Glutamatergic neuron (in vitro differentiated cells): ENCODE results near the gene PANK3. TPM values are rescaled to one million over a fixed set of nuclear protein-coding genes. Genes with fewer than 3 reads are reported as not detected.

ENCODE experiments used
- DNase-seq: peaks from one replicate; pipeline ENCODE4 v3.0.0; 2022
- H3K27ac Mint-ChIP-seq: one replicate; pipeline ENCODE4 v1.8.0; 2020; ENCODE audit warnings: mild to moderate bottlenecking, mixed read lengths, inconsistent platforms; ENCODE audit not compliant: unreplicated experiment
- H3K27me3 Mint-ChIP-seq: one replicate; pipeline ENCODE4 v1.8.0; 2020; ENCODE audit warnings: mild to moderate bottlenecking, moderate library complexity, mixed read lengths, inconsistent platforms; ENCODE audit not compliant: unreplicated experiment
- H3K36me3 Mint-ChIP-seq: one replicate; pipeline ENCODE4 v1.8.0; 2020; ENCODE audit warnings: mild to moderate bottlenecking, mixed read lengths, inconsistent platforms; ENCODE audit not compliant: unreplicated experiment
- H3K4me1 Mint-ChIP-seq: one replicate; pipeline ENCODE4 v1.8.0; 2020; ENCODE audit warnings: mild to moderate bottlenecking, low read depth, mixed read lengths, inconsistent platforms; ENCODE audit not compliant: unreplicated experiment
- H3K4me3 Mint-ChIP-seq: one replicate; pipeline ENCODE4 v1.8.0; 2020; ENCODE audit warnings: mild to moderate bottlenecking, mixed read lengths, inconsistent platforms; ENCODE audit not compliant: unreplicated experiment
- H3K9me3 Mint-ChIP-seq: one replicate; pipeline ENCODE4 v1.8.0; 2020; ENCODE audit warnings: mild to moderate bottlenecking, moderate library complexity, mixed read lengths, inconsistent platforms; ENCODE audit not compliant: unreplicated experiment
- CTCF ChIP-seq: fragments of 200-600 bp; sonication (generic); IDR thresholded peaks from one replicate; pipeline ENCODE4 v1.5.0; 2021; ENCODE audit not compliant: partially characterized antibody, unreplicated experiment
- total RNA-seq: library from RNA; stranded (reverse); fragmentation: NEBNext Ultra II Directional; extraction: Animal tissue kit (Norgen Biotek cat#: 25700); gene quantifications from one replicate; pipeline ENCODE4 v1.2.1, GENCODE V29; 2021; ENCODE audit not compliant: unreplicated experiment

Gene PANK3
- total RNA-seq, 1 donor from 2014 or later: 153 TPM

DNA sequence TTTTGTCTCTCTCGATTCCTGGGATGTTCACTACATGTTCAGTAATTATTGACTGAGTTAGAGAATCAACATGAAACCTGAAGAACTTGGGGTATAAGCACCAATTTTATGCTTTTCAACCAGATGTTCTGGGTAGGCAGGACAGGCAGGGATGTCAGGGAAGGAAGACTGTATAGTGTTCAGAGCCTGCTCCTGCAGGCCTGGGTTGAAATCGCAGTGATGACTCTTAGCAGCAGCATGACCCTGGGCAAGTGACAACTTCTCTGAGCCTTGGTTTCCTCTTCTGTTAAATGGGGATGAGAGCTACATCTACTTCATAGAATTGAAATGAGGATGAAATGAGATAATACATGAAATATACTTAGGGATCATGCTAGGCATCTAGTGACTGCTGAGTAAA, 29.7 kb upstream of the PANK3 start:
- Mint-ChIP-seq H3K27me3 (no peaks in the 10 kb centered on the region), H3K36me3 (no peaks in the 10 kb centered on the region), H3K27ac (no peak overlapping the region), H3K4me3 (no peak overlapping the region), H3K4me1 (no peaks in the 10 kb centered on the region), H3K9me3 (no peaks in the 10 kb centered on the region)
- no peak for DNase-seq
- TF ChIP-seq CTCF: no peak

GRCh38 chr5:168608386-168608785, 29.2 kb upstream of the PANK3 start:
- Mint-ChIP-seq H3K4me3 (no peak overlapping the region), H3K9me3 (no peaks in the 10 kb centered on the region), H3K27me3 (no peaks in the 10 kb centered on the region), H3K4me1 (no peaks in the 10 kb centered on the region), H3K36me3 (no peaks in the 10 kb centered on the region), H3K27ac (no peak overlapping the region)
- DNase-seq: no peak
- TF ChIP-seq CTCF: no peak

DNA sequence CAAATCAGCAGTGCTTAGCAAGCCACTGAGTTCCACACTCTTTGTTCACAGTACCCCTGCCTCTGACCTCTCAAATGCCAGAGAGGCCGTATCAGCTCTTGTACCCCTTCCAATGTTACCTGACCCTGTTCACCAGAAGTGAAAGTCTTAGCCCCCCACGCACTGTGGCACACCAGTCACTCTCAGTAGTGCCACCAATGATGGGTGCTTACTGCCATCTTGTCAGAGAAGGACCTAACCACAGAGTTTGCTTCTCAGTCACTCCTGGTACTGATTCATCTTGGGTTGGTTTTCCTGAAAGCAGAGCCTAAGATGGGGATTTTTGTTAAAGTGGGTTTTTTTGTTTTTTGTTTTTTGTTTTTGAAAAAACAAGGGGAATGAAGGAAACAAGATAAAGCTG, 28.8 kb upstream of the PANK3 start:
- H3K27me3 Mint-ChIP-seq: no peaks in the 10 kb centered on the region
- H3K36me3 Mint-ChIP-seq: no peaks in the 10 kb centered on the region
- no peaks in the 10 kb centered on the region for H3K4me1 Mint-ChIP-seq
- H3K9me3 Mint-ChIP-seq: no peaks in the 10 kb centered on the region
- H3K4me3 Mint-ChIP-seq: no peak overlapping the region
- TF ChIP-seq CTCF: no peak
- H3K27ac Mint-ChIP-seq: no peak overlapping the region
- no peak for DNase-seq

- no peaks in the 10 kb centered on the region for H3K36me3 Mint-ChIP-seq
- no peaks in the 10 kb centered on the region for H3K4me1 Mint-ChIP-seq
- no peak overlapping the region for H3K4me3 Mint-ChIP-seq
- no peaks in the 10 kb centered on the region for H3K9me3 Mint-ChIP-seq
- no peak for DNase-seq
- TF ChIP-seq CTCF: no peak
- no peaks in the 10 kb centered on the region for H3K27me3 Mint-ChIP-seq
- H3K27ac Mint-ChIP-seq: no peak overlapping the region
Measured at GRCh38 chr5:168606562-168606961, 27.4 kb upstream of the PANK3 start.

DNA sequence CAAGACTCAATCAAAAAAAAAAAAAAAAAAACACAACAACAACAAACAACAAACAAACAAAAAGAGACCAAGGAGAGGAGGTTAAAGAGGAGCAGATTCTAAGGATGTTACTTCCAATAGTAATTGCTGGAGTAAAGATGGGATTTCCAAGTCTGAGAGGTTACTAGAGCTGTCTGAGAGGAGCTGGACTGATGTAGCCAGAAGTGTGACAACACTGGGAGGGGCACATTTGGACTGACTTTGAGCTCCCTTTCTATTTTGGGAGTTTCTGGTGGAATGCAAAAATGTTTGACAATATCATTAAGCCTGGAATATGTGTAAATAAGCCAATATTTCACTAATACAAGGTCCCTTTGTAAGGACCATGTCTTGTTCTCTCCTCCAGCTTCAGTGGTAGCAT, 25.3 kb upstream of the PANK3 start:
- no peaks in the 10 kb centered on the region for H3K27me3 Mint-ChIP-seq
- H3K4me3 Mint-ChIP-seq: no peak overlapping the region
- no peaks in the 10 kb centered on the region for H3K4me1 Mint-ChIP-seq
- H3K27ac Mint-ChIP-seq: no peak overlapping the region
- no peak for DNase-seq
- H3K9me3 Mint-ChIP-seq: no peaks in the 10 kb centered on the region
- H3K36me3 Mint-ChIP-seq: no peaks in the 10 kb centered on the region
- TF ChIP-seq CTCF: no peak
